Smooth muscle cell (in vitro differentiated cells): ENCODE measurements around the gene SEC14L5. TPM values are rescaled to one million over a fixed set of nuclear protein-coding genes. Genes with fewer than 3 reads are reported as not detected.
A peak's percentile ranks its signal among the peaks of the same experiment; 100 is the strongest.
"Not testable (repeated sequence)": the region's sequence is repeated elsewhere in the genome, so short reads cannot be mapped to it uniquely, and the experiment has no call there.

Source experiments
- DNase-seq: peaks from one replicate; lab custom pipeline; 2025; ENCODE audit not compliant: unreplicated experiment; lab: John Stamatoyannopoulos, UW
- H2AFZ ChIP-seq: fragments of 200-600 bp; sonication (generic); 2 replicates; pipeline ENCODE4 v1.6.0; 2016; ENCODE audit warnings: antibody characterized with exemption, low read depth, mild to moderate bottlenecking
- H3F3A ChIP-seq: fragments of 200-600 bp; sonication (generic); 2 replicates; pipeline ENCODE4 v1.6.0; 2017; ENCODE audit warnings: antibody characterized with exemption, low read depth
- H3K27ac ChIP-seq: fragments of 200-600 bp; sonication (generic); 2 replicates; pipeline ENCODE4 v1.5.1; 2016; ENCODE audit warnings: low read depth, mild to moderate bottlenecking
- H3K27me3 ChIP-seq: fragments of 200-600 bp; sonication (generic); 2 replicates; pipeline ENCODE4 v1.6.1; 2016; ENCODE audit warnings: low read depth, mild to moderate bottlenecking
- H3K36me3 ChIP-seq: fragments of 200-600 bp; sonication (generic); 2 replicates; pipeline ENCODE4 v1.5.1; 2016; ENCODE audit warnings: low read depth
- H3K4me1 ChIP-seq: fragments of 200-600 bp; sonication (generic); 2 replicates; pipeline ENCODE4 v1.5.1; 2016; ENCODE audit warnings: low read depth
- H3K4me2 ChIP-seq: fragments of 200-600 bp; sonication (generic); 2 replicates; pipeline ENCODE4 v1.6.0; 2016; ENCODE audit warnings: mild to moderate bottlenecking
- H3K4me3 ChIP-seq: fragments of 200-600 bp; sonication (generic); 2 replicates; pipeline ENCODE4 v1.5.1; 2016; ENCODE audit warnings: mild to moderate bottlenecking
- H3K79me2 ChIP-seq: fragments of 200-600 bp; sonication (generic); 2 replicates; pipeline ENCODE4 v1.6.0; 2016; ENCODE audit warnings: low read depth, mild to moderate bottlenecking
- H3K9ac ChIP-seq: fragments of 200-600 bp; sonication (generic); 2 replicates; pipeline ENCODE4 v1.6.0; 2016; ENCODE audit warnings: low read depth
- H3K9me3 ChIP-seq: fragments of 200-600 bp; sonication (generic); replicated peaks from 2 replicates; pipeline ENCODE4 v1.5.1; 2016; ENCODE audit warnings: low read depth
- H4K20me1 ChIP-seq: fragments of 200-600 bp; sonication (generic); 2 replicates; pipeline ENCODE4 v1.6.0; 2016; ENCODE audit warnings: low read depth
- CTCF ChIP-seq: fragments of 200-600 bp; sonication (generic); IDR thresholded peaks from 2 replicates; pipeline ENCODE4 v1.5.1; 2017; ENCODE audit warnings: borderline replicate concordance, mild to moderate bottlenecking, antibody characterized with exemption; ENCODE audit not compliant: insufficient read depth, poor library complexity, severe bottlenecking
- WGBS: methylation state at CpG from one replicate; pipeline ENCODE4 v1.1.7; 2016; ENCODE audit warnings: low lambda C conversion rate; 5-methylcytosine and 5-hydroxymethylcytosine counted together
- polyA plus RNA-seq: library from polyadenylated mRNA; unstranded; fragments of >200 nt; fragmentation: Nextera tagmentation; extraction: Ambion mirVana; gene quantifications from 2 replicates; pipeline ENCODE4 v1.2.1, GENCODE V29; 2016
- total RNA-seq: library from RNA; depleted of rRNA; stranded (reverse); fragments of >200 nt; gene quantifications from 2 replicates; pipeline ENCODE4 v1.2.3, GENCODE V29; 2014

SEC14L5 gene
- total and polyA plus RNA-seq, 2 experiments from 2014 or later: not detected

- no peak overlapping the region for H3K9ac ChIP-seq
- H3K9me3 ChIP-seq: no peaks in the 10 kb centered on the region
- peak overlapping the region; percentile 38 for H3K4me3 ChIP-seq
- H3K4me2 ChIP-seq: peak overlapping the region; percentile 85
- H3K36me3 ChIP-seq: no peaks in the 10 kb centered on the region
- no peaks in the 10 kb centered on the region for H3K79me2 ChIP-seq
- H4K20me1 ChIP-seq: no peaks in the 10 kb centered on the region
- no peak overlapping the region for H3K27ac ChIP-seq
- no peak for TF ChIP-seq CTCF
- no peak overlapping the region for H2AFZ ChIP-seq
- peaks cover 7% of the 10 kb centered on the region for H3K4me1 ChIP-seq
- H3K27me3 ChIP-seq: peaks cover 5% of the 10 kb centered on the region
- peaks cover 5% of the 10 kb centered on the region for H3F3A ChIP-seq
- DNase-seq: no peak
- WGBS: 74% methylated on average over 29 of the region's 29 CpGs
Measured at GRCh38 chr16:4958510-4959438, 644 bp downstream of the SEC14L5 start.

GRCh38 chr16:4960579-4960978 lies 2.4 kb downstream of the SEC14L5 start:
- H3K4me3 ChIP-seq: no peak overlapping the region
- H3K9ac ChIP-seq: no peak overlapping the region
- WGBS: 78% methylated on average over 6 of the region's 6 CpGs
- H4K20me1 ChIP-seq: no peaks in the 10 kb centered on the region
- peaks cover 7% of the 10 kb centered on the region for H3K4me1 ChIP-seq
- H3K27ac ChIP-seq: no peak overlapping the region
- no peak for DNase-seq
- H3F3A ChIP-seq: peaks cover 5% of the 10 kb centered on the region
- no peaks in the 10 kb centered on the region for H3K36me3 ChIP-seq
- no peaks in the 10 kb centered on the region for H3K79me2 ChIP-seq
- TF ChIP-seq CTCF: no peak
- no peak overlapping the region for H2AFZ ChIP-seq
- no peaks in the 10 kb centered on the region for H3K9me3 ChIP-seq
- no peak overlapping the region for H3K4me2 ChIP-seq
- peaks cover 5% of the 10 kb centered on the region for H3K27me3 ChIP-seq

GRCh38 chr16:4962716-4963115 lies 4.6 kb downstream of the SEC14L5 start:
- Histone ChIP-seq H3K4me2 (no peak overlapping the region), H3K27ac (no peak overlapping the region), H2AFZ (no peak overlapping the region), H3K36me3 (no peaks in the 10 kb centered on the region), H3K9ac (no peak overlapping the region), H3K4me3 (no peak overlapping the region), H4K20me1 (no peaks in the 10 kb centered on the region), H3K4me1 (peaks cover 5% of the 10 kb centered on the region), H3F3A (no peaks in the 10 kb centered on the region), H3K27me3 (peaks cover 5% of the 10 kb centered on the region), H3K79me2 (no peaks in the 10 kb centered on the region), H3K9me3 (no peaks in the 10 kb centered on the region)
- no peak for TF ChIP-seq CTCF
- 67% methylated on average over 7 of the region's 7 CpGs for WGBS
- DNase-seq: no peak

GRCh38 chr16:4963527-4963926 lies 5.4 kb downstream of the SEC14L5 start:
- not testable (repeated sequence) for H3F3A ChIP-seq, H3K4me1 ChIP-seq, H3K27ac ChIP-seq, H3K9me3 ChIP-seq, H4K20me1 ChIP-seq, H3K4me3 ChIP-seq, H3K36me3 ChIP-seq, H3K79me2 ChIP-seq, H2AFZ ChIP-seq, H3K4me2 ChIP-seq, H3K27me3 ChIP-seq, H3K9ac ChIP-seq, DNase-seq
- WGBS: 92% methylated on average over 7 of the region's 7 CpGs
